Measurements from ENCODE around the gene ECE2.

The ECE2 gene

DNA sequence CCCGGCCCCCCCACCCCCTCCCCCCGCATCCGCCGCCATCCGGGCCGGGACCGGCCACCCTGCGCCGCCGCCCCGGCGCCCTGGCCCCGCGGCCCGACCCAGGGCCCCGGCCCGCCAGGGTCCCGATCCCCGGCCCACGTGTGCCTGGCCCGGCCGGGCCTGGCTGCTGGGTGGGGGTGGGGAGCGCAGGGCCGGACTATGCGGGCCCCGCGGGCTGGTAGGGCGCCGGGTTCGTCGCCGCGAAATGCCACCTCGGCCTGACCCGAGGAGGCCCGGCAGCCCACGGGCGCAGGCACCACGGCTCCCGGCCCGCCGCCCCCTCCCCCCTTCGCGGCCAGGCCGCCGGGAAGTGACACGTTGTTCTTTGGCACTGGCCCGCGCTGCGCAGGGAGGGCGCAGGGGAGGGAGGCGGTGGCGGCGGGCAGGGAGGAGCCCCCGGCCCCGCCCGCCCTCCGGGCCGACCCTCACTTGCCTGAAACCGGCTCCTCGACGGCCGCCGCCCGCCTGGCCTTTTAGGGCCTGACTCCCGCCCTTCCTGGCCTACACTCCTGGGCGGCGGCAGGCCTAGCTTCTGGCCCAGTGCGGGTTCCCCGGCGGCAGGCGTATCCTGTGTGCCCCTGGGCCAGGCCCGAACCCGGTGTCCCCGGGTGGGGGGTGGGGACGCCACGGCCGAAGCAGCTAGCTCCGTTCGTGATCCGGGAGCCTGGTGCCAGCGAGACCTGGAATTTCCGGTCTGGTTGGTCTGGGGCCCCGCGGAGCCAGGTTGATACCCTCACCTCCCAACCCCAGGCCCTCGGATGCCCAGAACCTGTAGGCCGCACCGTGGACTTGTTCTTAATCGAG, 39.1 kb downstream of the ECE2 start:
- peak; percentile 74 for DNase-seq (ENCODE audit: low spot score)

GRCh38 chr3:184315543-184315867, 39.7 kb downstream of the ECE2 start:
- no peak for DNase-seq (ENCODE audit: low spot score)

- peak; percentile 46 for DNase-seq (ENCODE audit: low spot score)
Measured at GRCh38 chr3:184315871-184316661, 40.2 kb downstream of the ECE2 start.

DNA sequence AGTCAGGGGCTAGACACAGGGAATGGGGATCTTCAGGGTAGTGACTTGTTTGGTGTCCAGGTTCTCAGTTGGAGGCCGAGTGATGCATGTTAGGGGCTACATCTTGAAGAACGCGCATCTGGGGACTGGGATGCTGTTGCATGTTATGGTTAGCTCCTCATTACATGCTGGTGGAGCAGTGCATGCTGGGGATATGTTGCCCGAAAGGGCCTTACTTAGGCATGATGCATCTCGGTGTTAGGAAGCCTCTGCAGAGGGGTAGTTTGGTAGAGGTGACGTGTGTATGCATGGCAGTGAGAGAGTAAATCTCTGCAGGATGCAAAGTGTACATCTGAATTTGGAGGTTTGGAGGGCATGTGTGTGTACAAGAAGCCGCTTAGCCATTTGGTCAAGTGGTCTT, 41.0 kb downstream of the ECE2 start:
- DNase-seq (ENCODE audit: low spot score) = no peak

GRCh38 chr3:184317201-184317600, 41.4 kb downstream of the ECE2 start:
- DNase-seq (ENCODE audit: low spot score) = no peak

- DNase-seq (ENCODE audit: low spot score) = peak; percentile 92
Measured at GRCh38 chr3:184320104-184320445, 44.3 kb downstream of the ECE2 start.

DNA sequence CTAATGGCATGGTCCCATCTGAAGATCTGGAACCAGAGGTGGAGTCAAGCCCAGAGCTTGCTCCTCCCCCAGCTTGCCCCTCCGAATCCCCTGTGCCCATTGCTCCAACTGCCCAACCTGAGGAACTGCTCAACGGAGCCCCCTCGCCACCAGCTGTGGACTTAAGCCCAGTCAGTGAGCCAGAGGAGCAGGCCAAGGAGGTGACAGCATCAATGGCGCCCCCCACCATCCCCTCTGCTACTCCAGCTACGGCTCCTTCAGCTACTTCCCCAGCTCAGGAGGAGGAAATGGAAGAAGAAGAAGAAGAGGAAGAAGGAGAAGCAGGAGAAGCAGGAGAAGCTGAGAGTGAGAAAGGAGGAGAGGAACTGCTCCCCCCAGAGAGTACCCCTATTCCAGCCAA, 45.8 kb downstream of the ECE2 start:
- DNase-seq (ENCODE audit: low spot score) = no peak

- DNase-seq (ENCODE audit: low spot score) = no peak
Measured at GRCh38 chr3:184322731-184323487, 47.1 kb downstream of the ECE2 start.

DNA sequence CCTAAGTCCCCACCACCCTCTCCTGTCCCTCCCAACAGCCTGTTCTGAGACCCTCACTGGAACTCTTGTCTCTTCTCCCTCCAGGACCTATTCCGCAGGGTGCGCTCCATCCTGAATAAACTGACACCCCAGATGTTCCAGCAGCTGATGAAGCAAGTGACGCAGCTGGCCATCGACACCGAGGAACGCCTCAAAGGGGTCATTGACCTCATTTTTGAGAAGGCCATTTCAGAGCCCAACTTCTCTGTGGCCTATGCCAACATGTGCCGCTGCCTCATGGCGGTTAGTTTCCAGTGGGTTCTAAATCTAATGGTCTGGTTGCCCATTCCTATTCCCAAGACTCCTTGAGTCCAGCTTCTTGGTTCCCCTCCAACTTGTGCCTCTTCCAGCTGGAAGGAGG, 47.9 kb downstream of the ECE2 start:
- DNase-seq (ENCODE audit: low spot score) = no peak

DNA sequence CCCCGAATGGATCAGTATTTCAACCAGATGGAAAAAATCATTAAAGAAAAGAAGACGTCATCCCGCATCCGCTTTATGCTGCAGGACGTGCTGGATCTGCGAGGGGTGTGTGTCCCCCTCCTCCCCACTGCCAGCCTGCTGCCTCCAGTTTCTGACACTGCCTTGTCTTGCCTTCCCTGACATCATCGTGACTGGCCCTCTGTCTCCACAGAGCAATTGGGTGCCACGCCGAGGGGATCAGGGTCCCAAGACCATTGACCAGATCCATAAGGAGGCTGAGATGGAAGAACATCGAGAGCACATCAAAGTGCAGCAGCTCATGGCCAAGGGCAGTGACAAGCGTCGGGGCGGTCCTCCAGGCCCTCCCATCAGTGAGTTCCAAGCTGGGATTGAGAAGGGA, 49.4 kb downstream of the ECE2 start:
- no peak for DNase-seq (ENCODE audit: low spot score)

DNA sequence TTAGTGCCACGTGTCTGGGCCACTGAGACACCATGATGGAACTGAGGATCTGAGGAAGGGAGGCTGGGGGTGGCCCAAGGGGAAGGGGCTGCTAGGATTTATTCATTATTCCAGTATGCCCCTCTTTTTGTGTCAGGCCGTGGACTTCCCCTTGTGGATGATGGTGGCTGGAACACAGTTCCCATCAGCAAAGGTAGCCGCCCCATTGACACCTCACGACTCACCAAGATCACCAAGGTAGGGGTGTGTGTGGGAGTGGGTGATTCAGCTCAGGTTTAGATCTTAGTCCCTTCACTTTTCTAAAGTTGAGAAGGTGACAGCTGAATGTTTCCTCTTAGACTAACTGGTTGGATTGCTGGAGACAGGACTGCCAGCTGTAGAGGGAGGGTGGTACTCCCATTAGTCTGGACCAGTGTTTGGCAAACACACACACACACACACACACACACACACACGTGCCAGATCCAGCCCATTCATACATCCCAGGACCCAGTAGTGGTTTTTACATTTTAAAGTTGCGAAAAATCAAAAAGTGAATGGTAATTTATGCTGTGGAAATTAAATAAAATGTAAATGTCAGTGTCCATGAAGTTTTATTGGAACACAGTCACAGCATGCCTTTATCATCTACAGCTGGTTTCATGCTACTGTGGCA, 50.0 kb downstream of the ECE2 start:
- DNase-seq (ENCODE audit: low spot score) = peak; percentile 54

DNA sequence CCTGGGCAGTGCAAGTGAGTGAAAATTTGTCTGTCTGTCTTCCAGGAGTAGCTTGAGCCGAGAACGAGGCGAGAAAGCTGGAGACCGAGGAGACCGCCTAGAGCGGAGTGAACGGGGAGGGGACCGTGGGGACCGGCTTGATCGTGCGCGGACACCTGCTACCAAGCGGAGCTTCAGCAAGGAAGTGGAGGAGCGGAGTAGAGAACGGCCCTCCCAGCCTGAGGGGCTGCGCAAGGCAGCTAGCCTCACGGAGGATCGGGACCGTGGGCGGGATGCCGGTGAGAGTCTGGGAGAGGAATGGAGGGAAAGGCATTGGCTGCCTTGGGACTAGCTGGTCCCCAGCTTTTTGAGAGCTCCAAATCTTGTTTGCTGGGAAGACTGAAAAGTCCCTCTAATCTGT, 51.3 kb downstream of the ECE2 start:
- DNase-seq (ENCODE audit: low spot score) = no peak

DNA sequence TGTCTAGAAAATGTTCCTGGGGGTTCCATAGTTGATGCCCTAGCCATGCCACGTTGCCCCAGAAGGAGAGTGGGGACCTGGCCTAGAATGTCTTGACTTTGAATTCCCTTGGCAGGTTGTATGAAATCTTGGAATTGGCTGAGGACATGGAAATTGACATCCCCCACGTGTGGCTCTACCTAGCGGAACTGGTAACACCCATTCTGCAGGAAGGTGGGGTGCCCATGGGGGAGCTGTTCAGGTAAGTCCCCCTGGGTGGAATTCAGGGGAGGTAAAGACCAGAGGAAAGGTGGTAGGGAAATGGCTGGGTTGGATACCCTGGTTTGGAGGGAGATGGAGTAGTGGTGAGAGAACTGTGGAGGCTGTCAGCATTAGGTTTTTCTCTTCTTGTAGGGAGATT, 52.7 kb downstream of the ECE2 start:
- no peak for DNase-seq (ENCODE audit: low spot score)

DNA sequence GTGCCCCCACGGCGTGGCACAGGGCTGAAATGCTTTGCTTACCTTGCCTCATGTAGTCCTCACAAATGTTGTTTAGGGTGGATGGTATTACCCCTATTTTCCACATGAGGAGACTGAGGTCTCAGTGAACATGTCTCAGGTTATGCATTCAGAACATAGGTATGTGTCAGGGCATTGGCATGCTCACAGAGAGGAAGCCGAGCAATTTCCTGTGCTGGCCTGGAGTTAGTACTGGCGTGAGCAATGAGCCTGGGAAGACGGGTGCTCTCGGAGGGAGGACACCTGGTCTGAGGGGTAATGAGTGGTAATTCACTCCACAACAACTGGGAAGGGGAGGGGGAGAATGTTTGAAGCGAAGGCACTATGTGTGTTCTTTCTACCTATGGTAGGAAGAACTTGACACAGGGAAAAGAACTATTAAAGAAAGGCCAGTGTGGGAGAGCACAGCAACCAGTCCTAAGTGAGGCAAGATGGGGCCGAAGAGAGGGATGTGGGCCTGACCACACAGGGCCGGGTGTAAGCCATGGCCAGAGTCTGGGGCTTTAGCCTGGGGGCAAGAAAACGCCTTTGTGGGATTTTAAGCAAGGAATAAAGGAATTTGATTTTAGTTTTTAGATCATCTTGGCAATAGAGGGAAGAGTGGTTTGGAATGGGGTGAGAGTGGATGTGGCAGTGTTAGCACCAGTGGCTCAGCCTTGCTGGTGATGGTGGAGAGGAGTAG, 56.7 kb downstream of the ECE2 start:
- DNase-seq (ENCODE audit: low spot score) = peak; percentile 95

GRCh38 chr3:184333190-184333589, 57.4 kb downstream of the ECE2 start:
- no peak for DNase-seq (ENCODE audit: low spot score)

DNA sequence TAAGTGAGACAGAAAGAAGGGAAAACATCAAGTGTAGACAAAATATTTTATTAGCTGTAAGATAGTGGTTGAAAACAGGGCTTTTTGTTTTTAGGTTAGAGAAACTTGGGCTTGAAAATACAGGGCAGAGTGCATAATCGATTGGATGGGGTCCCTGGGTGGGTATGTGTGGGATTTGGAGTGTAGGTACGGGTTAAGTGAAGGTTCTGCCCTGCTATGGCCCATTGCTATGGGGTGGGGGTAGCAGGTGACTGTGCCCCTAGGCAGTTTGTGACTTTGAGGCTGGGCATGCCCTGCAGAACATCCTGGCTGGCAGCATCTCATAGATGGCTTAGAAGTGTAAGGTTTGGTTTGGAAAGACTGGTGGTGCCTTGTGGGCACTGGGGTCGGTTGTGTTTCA, 57.9 kb downstream of the ECE2 start:
- DNase-seq (ENCODE audit: low spot score) = no peak

DNA sequence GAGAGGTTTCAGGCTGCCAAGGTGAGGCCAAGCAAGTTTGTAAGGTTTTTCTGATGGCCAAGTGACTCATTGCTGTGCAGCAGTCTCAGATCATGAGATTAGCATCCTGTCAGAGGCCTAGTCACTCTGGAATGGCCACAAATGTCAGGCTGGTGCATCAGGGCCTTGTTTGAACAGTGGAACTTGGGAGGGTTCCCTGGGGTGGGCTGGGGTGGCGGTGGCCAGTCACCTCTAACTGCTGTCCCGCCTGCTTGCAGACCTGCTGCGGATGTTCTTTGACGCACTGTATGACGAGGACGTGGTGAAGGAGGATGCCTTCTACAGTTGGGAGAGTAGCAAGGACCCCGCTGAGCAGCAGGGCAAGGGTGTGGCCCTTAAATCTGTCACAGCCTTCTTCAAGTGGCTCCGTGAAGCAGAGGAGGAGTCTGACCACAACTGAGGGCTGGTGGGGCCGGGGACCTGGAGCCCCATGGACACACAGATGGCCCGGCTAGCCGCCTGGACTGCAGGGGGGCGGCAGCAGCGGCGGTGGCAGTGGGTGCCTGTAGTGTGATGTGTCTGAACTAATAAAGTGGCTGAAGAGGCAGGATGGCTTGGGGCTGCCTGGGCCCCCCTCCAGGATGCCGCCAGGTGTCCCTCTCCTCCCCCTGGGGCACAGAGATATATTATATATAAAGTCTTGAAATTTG, 58.8 kb downstream of the ECE2 start:
- DNase-seq (ENCODE audit: low spot score) = peak; percentile 88

DNA sequence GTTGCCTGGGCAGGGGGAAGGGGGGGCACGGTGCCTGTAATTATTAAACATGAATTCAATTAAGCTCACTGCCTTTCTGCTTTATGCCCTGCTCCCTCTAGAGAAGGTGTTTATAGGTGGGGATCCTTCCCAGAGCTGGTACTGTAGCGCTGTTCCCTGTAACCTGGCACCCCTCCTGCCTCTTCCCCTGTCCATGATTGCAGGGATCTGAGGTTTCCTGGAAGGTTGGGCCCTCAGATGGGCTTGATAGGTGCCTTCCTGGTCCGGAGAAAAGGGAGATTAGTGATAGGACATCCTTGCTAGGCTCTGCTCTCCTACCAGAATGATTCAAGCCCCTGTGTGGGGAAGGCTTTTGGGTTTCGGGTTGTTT, 59.5 kb downstream of the ECE2 start:
- no peak for DNase-seq (ENCODE audit: low spot score)

- peak; percentile 75 for DNase-seq (ENCODE audit: low spot score)
Measured at GRCh38 chr3:184335661-184336546, 60.1 kb downstream of the ECE2 start.
